SK-N-SH treated with all-trans-retinoic acid at 6 μM for 48 hours (cell line): ENCODE data around the gene KYAT1.
A peak's percentile ranks its signal among the peaks of the same experiment; 100 is the strongest.

Experiments used
- ATAC-seq: fragments of 200-7000 bp; cut with Tn5 transposase; 3 replicates; pipeline ENCODE4 v1.9.1; 2020; ENCODE audit warnings: mild to moderate bottlenecking, moderate library complexity
- ARNTL ChIP-seq: fragments of 450-650 bp; formaldehyde crosslinking; IDR thresholded peaks from 2 replicates; pipeline ENCODE4 v1.5.0; 2020; ENCODE audit warnings: low read depth, mild to moderate bottlenecking, moderate library complexity, borderline replicate concordance
- CREB5 ChIP-seq: fragments of 250-450 bp; sonication (Bioruptor Pico); IDR thresholded peaks from 2 replicates; pipeline ENCODE4 v1.5.1; 2020; ENCODE audit warnings: low read depth, mild to moderate bottlenecking, moderate library complexity
- CSDC2 ChIP-seq: fragments of 250-450 bp; sonication (Bioruptor Pico); IDR thresholded peaks from 2 replicates; pipeline ENCODE4 v1.5.0; 2020; ENCODE audit warnings: mild to moderate bottlenecking, moderate library complexity
- CSRNP3 ChIP-seq: fragments of 250-450 bp; sonication (Bioruptor Pico); IDR thresholded peaks from 2 replicates; pipeline ENCODE4 v1.5.1; 2021; ENCODE audit warnings: mild to moderate bottlenecking, moderate library complexity
- ESRRG ChIP-seq: fragments of 250-450 bp; sonication (Bioruptor Pico); IDR thresholded peaks from 2 replicates; pipeline ENCODE4 v1.6.1; 2021; ENCODE audit warnings: mild to moderate bottlenecking
- GLIS3 ChIP-seq: fragments of 250-450 bp; sonication (Bioruptor Pico); IDR thresholded peaks from 2 replicates; pipeline ENCODE4 v1.5.0; 2020; ENCODE audit warnings: mild to moderate bottlenecking, moderate library complexity
- ISL1 ChIP-seq: fragments of 250-450 bp; sonication (Bioruptor Pico); IDR thresholded peaks from 2 replicates; pipeline ENCODE4 v2.1.2; 2022; ENCODE audit warnings: mild to moderate bottlenecking, moderate library complexity
- OSR1 ChIP-seq: fragments of 250-450 bp; sonication (Bioruptor Pico); IDR thresholded peaks from 2 replicates; pipeline ENCODE4 v1.8.0; 2022; ENCODE audit warnings: moderate library complexity, mild to moderate bottlenecking, inconsistent platforms
- PATZ1 ChIP-seq: fragments of 250-450 bp; sonication (Bioruptor Pico); IDR thresholded peaks from 2 replicates; pipeline ENCODE4 v1.8.0; 2020; ENCODE audit warnings: mild to moderate bottlenecking, moderate library complexity, borderline replicate concordance
- POU6F1 ChIP-seq: fragments of 250-450 bp; sonication (Bioruptor Pico); IDR thresholded peaks from 2 replicates; pipeline ENCODE4 v1.8.0; 2021; ENCODE audit warnings: low read depth, mild to moderate bottlenecking, moderate library complexity, borderline replicate concordance
- PPARA ChIP-seq: fragments of 250-450 bp; sonication (Bioruptor Pico); IDR thresholded peaks from 2 replicates; pipeline ENCODE4 v1.5.0; 2020; ENCODE audit warnings: mild to moderate bottlenecking, borderline replicate concordance
- RARB ChIP-seq: fragments of 250-450 bp; sonication (Bioruptor Pico); IDR thresholded peaks from 2 replicates; pipeline ENCODE4 v1.8.0; 2021; ENCODE audit warnings: mild to moderate bottlenecking, moderate library complexity
- SNAI2 ChIP-seq: fragments of 250-450 bp; sonication (Bioruptor Pico); IDR thresholded peaks from 2 replicates; pipeline ENCODE4 v1.5.0; 2020; ENCODE audit warnings: mild to moderate bottlenecking, moderate library complexity
- TOX ChIP-seq: fragments of 250-450 bp; sonication (Bioruptor Pico); IDR thresholded peaks from 2 replicates; pipeline ENCODE4 v1.8.0; 2021; ENCODE audit warnings: mild to moderate bottlenecking, moderate library complexity, borderline replicate concordance
- TSHZ2 ChIP-seq: fragments of 250-450 bp; sonication (Bioruptor Pico); IDR thresholded peaks from 2 replicates; pipeline ENCODE4 v1.5.0; 2020; ENCODE audit warnings: mild to moderate bottlenecking, moderate library complexity
- ZC3H10 ChIP-seq: fragments of 250-450 bp; sonication (Bioruptor Pico); IDR thresholded peaks from 2 replicates; pipeline ENCODE4 v1.5.1; 2021; ENCODE audit warnings: mild to moderate bottlenecking, moderate library complexity
- ZFP3 ChIP-seq: fragments of 250-450 bp; sonication (Bioruptor Pico); IDR thresholded peaks from 2 replicates; pipeline ENCODE4 v1.5.0; 2020; ENCODE audit warnings: mild to moderate bottlenecking, moderate library complexity
- ZFP30 ChIP-seq: fragments of 450-650 bp; formaldehyde crosslinking; IDR thresholded peaks from 2 replicates; pipeline ENCODE4 v1.5.0; 2022; ENCODE audit warnings: mild to moderate bottlenecking, moderate library complexity

Gene KYAT1

GRCh38 chr9:128881884-128882676, at the start of gene KYAT1, which contains the start of gene LRRC8A:
Gene KYAT1 (minus strand): TSS chr9:128881950. CDS start chr9:128845405, 36,545 bp downstream.
Gene LRRC8A (plus strand): TSS chr9:128882133. CDS start chr9:128907165, 25,032 bp downstream.
- TF ChIP-seq ARNTL (CRISPR knock-in tag), result no peak
- peak; percentile 63; the same call in 1 of the 2 replicates for TF ChIP-seq CSDC2 (CRISPR knock-in tag)
- TF ChIP-seq TOX (CRISPR knock-in tag), result no peak
- TF ChIP-seq OSR1 (CRISPR knock-in tag), result no peak
- TF ChIP-seq ZFP30 (CRISPR knock-in tag), result no peak
- 0 out of 2 replicates have a peak, but pooled peaks have one; percentile 54 for TF ChIP-seq ZFP3 (CRISPR knock-in tag)
- TF ChIP-seq CSRNP3 (CRISPR knock-in tag), result no peak
- peak; percentile 93 for ATAC-seq

- ATAC-seq, result no peak
- TF ChIP-seq CSDC2 (CRISPR knock-in tag), result no peak
- TF ChIP-seq ZC3H10 (CRISPR knock-in tag), result no peak
- no peak for TF ChIP-seq SNAI2 (CRISPR knock-in tag)
- TF ChIP-seq GLIS3 (CRISPR knock-in tag), result no peak
Measured at GRCh38 chr9:128929560-128929959, 47.8 kb upstream of the KYAT1 start.

- no peak for ATAC-seq
Measured at GRCh38 chr9:128928624-128929023, 46.9 kb upstream of the KYAT1 start.

GRCh38 chr9:128927731-128928411, 46.1 kb upstream of the KYAT1 start:
- peak; percentile 92 for ATAC-seq
- TF ChIP-seq TSHZ2, result no peak
- no peak for TF ChIP-seq CREB5
- no peak for TF ChIP-seq GLIS3 (CRISPR knock-in tag)
- no peak for TF ChIP-seq ZFP3 (CRISPR knock-in tag)
- TF ChIP-seq RARB (CRISPR knock-in tag), result no peak
- no peak for TF ChIP-seq ISL1 (CRISPR knock-in tag)
- TF ChIP-seq CSRNP3 (CRISPR knock-in tag), result no peak
- TF ChIP-seq ZC3H10 (CRISPR knock-in tag), result no peak
- no peak for TF ChIP-seq POU6F1 (CRISPR knock-in tag)
- no peak for TF ChIP-seq ZFP30 (CRISPR knock-in tag)
- no peak for TF ChIP-seq PPARA (CRISPR knock-in tag)

More at GRCh38 chr9:128928624-128929023, 46.9 kb upstream of the KYAT1 start:
- TF ChIP-seq PATZ1 (CRISPR knock-in tag) (no peak), ESRRG (no peak)
